CD14-positive monocyte (primary cell): ENCODE measurements around the gene PLA2G6. TPM values are rescaled to one million over a fixed set of nuclear protein-coding genes. Genes with fewer than 3 reads are reported as not detected.

ENCODE experiments used
- DNase-seq, 3 donors: peaks; one replicate each; pipeline ENCODE4 v3.0.0-alpha.2; 2011 to 2022
- H2AFZ ChIP-seq: 2 replicates; pipeline ENCODE4 v1.6.0; 2012; ENCODE audit warnings: mild to moderate bottlenecking, low read depth, low read length, inconsistent platforms; ENCODE audit not compliant: insufficient read depth, poor library complexity, severe bottlenecking
- H3K27ac ChIP-seq, 2 donors: 1 replicate in 1 of 2; 2 replicates in 1 of 2; pipeline ENCODE4 v1.5.1; 2012 to 2013; ENCODE audit warnings: low read length in 2 of 2, control low read depth in 1 of 2, inconsistent platforms in 1 of 2, low read depth in 1 of 2, mild to moderate bottlenecking in 1 of 2
- H3K27me3 ChIP-seq, 2 donors: one replicate each; pipeline versions ENCODE4 v1.6.0 to v1.6.1; 2011 to 2013; ENCODE audit warnings: low read length in 2 of 2; ENCODE audit not compliant: control insufficient read depth in 2 of 2, insufficient read depth in 2 of 2
- H3K36me3 ChIP-seq, 2 donors: replicated peaks in 1 of 2; 1 replicate in 1 of 2; 2 replicates in 1 of 2; pipeline versions ENCODE4 v1.5.1 to v1.6.1; 2012 to 2013; ENCODE audit warnings: low read length in 2 of 2, control low read depth in 1 of 2, inconsistent platforms in 1 of 2, mild to moderate bottlenecking in 1 of 2; ENCODE audit not compliant: insufficient read depth in 2 of 2, control insufficient read depth in 1 of 2
- H3K4me1 ChIP-seq, 2 donors: 1 replicate in 1 of 2; 2 replicates in 1 of 2; pipeline versions ENCODE4 v1.5.1 to v1.6.1; 2012 to 2013; ENCODE audit warnings: low read length in 2 of 2, control low read depth in 1 of 2, inconsistent platforms in 1 of 2, mild to moderate bottlenecking in 1 of 2, moderate library complexity in 1 of 2; ENCODE audit not compliant: insufficient read depth in 2 of 2, control insufficient read depth in 1 of 2
- H3K4me2 ChIP-seq: replicated peaks from 2 replicates; pipeline ENCODE3; 2012; ENCODE audit warnings: low read length, moderate library complexity, mild to moderate bottlenecking; ENCODE audit not compliant: poor library complexity, severe bottlenecking; ENCODE audit errors: extremely low read depth
- H3K4me3 ChIP-seq, 3 experiments: fragments of 200-600 bp in 1 of 3; sonication (generic) in 1 of 3; replicated peaks in 1 of 3; 1 replicate in 2 of 3; 2 replicates in 1 of 3; pipeline ENCODE4 v1.5.1; 2011 to 2013; ENCODE audit warnings: low read length in 3 of 3, mild to moderate bottlenecking in 3 of 3, control low read depth in 2 of 3, low read depth in 2 of 3, inconsistent platforms in 1 of 3, moderate library complexity in 1 of 3
- H3K79me2 ChIP-seq: 2 replicates; pipeline ENCODE4 v1.6.0; 2012; ENCODE audit warnings: mild to moderate bottlenecking, control low read depth, inconsistent platforms, low read length, moderate library complexity; ENCODE audit not compliant: insufficient read depth
- H3K9ac ChIP-seq: 2 replicates; pipeline ENCODE4 v1.6.0; 2017; ENCODE audit warnings: low read length, mild to moderate bottlenecking; ENCODE audit not compliant: insufficient read depth, poor library complexity, severe bottlenecking
- H3K9me3 ChIP-seq, 2 donors: replicated peaks in 1 of 2; 1 replicate in 1 of 2; 2 replicates in 1 of 2; pipeline versions ENCODE4 v1.5.1 to v1.6.1; 2012 to 2013; ENCODE audit warnings: low read length in 2 of 2, control low read depth in 1 of 2; ENCODE audit not compliant: control insufficient read depth in 1 of 2, insufficient read depth in 1 of 2
- H4K20me1 ChIP-seq: 2 replicates; pipeline ENCODE4 v1.6.0; 2012; ENCODE audit warnings: mild to moderate bottlenecking, low read length, control low read depth, moderate library complexity; ENCODE audit not compliant: insufficient read depth
- H3K27ac Mint-ChIP-seq, 7 donors: one replicate each; pipeline ENCODE4 v1.8.0; 2020; ENCODE audit warnings: mild to moderate bottlenecking in 7 of 7, mixed read lengths in 7 of 7, moderate library complexity in 6 of 7, inconsistent platforms in 2 of 7
- H3K27me3 Mint-ChIP-seq, 3 donors: one replicate each; pipeline ENCODE4 v1.8.0; 2021 to 2022; ENCODE audit warnings: low read depth in 3 of 3, mild to moderate bottlenecking in 3 of 3, mixed read lengths in 3 of 3, moderate library complexity in 3 of 3, inconsistent platforms in 1 of 3
- H3K36me3 Mint-ChIP-seq, 2 donors: one replicate each; pipeline ENCODE4 v1.8.0; 2020; ENCODE audit warnings: mixed read lengths in 2 of 2, inconsistent platforms in 1 of 2, mild to moderate bottlenecking in 1 of 2
- H3K4me1 Mint-ChIP-seq: one replicate; pipeline ENCODE4 v1.8.0; 2020; ENCODE audit warnings: mild to moderate bottlenecking, mixed read lengths
- H3K4me3 Mint-ChIP-seq, 2 donors: one replicate each; pipeline ENCODE4 v1.8.0; 2020; ENCODE audit warnings: mild to moderate bottlenecking in 2 of 2, mixed read lengths in 2 of 2, moderate library complexity in 1 of 2
- H3K9me3 Mint-ChIP-seq, 7 donors: one replicate each; pipeline ENCODE4 v1.8.0; 2020 to 2022; ENCODE audit warnings: mixed read lengths in 7 of 7, mild to moderate bottlenecking in 6 of 7, moderate library complexity in 6 of 7, inconsistent platforms in 2 of 7
- WGBS: methylation state at CpG from one replicate; pipeline ENCODE4 v1.1.5; 2013; ENCODE audit warnings: missing lambda C conversion rate; ENCODE audit not compliant: insufficient coverage; 5-methylcytosine and 5-hydroxymethylcytosine counted together
- intact Hi-C, 2 donors: fragments of 100-400 bp; cut with micrococcal nuclease; formaldehyde crosslinking; loops; one replicate each; pipeline versions ENCODE4 v1.15.0 to v1.15.1; 2023
- polyA plus RNA-seq, 3 donors: library from polyadenylated mRNA; depleted of rRNA in 1 of 3; unstranded in 2 of 3; stranded (reverse) in 1 of 3; fragments of 300-500 nt in 2 of 3; fragments of >200 nt in 1 of 3; fragmentation: Illumina TruSeq in 2 of 3; gene quantifications; 1 replicate in 2 of 3; 2 replicates in 1 of 3; pipeline ENCODE4 v1.2.3, GENCODE V29; 2012 to 2021
- TF ChIP-seq, protein P1 (sequence below): fragments of 200-600 bp; IDR thresholded peaks from one replicate; pipeline ENCODE4 v1.8.0; 2022; ENCODE audit warnings: antibody characterized with exemption, mild to moderate bottlenecking

Gene PLA2G6
- polyA plus RNA-seq, 3 donors, result 0.43 to 8.3 (median 0.62) TPM

GRCh38 chr22:38124236-38124974 lies 57.2 kb downstream of the PLA2G6 start:
- TF ChIP-seq, protein P1, sequence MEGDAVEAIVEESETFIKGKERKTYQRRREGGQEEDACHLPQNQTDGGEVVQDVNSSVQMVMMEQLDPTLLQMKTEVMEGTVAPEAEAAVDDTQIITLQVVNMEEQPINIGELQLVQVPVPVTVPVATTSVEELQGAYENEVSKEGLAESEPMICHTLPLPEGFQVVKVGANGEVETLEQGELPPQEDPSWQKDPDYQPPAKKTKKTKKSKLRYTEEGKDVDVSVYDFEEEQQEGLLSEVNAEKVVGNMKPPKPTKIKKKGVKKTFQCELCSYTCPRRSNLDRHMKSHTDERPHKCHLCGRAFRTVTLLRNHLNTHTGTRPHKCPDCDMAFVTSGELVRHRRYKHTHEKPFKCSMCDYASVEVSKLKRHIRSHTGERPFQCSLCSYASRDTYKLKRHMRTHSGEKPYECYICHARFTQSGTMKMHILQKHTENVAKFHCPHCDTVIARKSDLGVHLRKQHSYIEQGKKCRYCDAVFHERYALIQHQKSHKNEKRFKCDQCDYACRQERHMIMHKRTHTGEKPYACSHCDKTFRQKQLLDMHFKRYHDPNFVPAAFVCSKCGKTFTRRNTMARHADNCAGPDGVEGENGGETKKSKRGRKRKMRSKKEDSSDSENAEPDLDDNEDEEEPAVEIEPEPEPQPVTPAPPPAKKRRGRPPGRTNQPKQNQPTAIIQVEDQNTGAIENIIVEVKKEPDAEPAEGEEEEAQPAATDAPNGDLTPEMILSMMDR, result no peak
- 91% methylated on average over 16 of the region's 21 CpGs for WGBS
- no peaks in the 10 kb centered on the region for H3K27me3 ChIP-seq
- H3K4me1 ChIP-seq, result no peaks in the 10 kb centered on the region
- intact Hi-C loops, result no loop called here
- Mint-ChIP-seq H3K9me3 (peaks cover 0 to 3% (median 0%) of the 10 kb centered on the region in 7 donors), H3K4me3 (no peak overlapping the region), H3K27ac (peak overlapping the region in 1 of 7 donors; percentile 50), H3K4me1 (no peaks in the 10 kb centered on the region), H3K27me3 (peaks cover 0 to 4% (median 0%) of the 10 kb centered on the region in 3 donors), H3K36me3 (peaks cover 3 to 7% of the 10 kb centered on the region in 2 donors)
- H3K36me3 ChIP-seq, result no peaks in the 10 kb centered on the region
- H3K79me2 ChIP-seq, result no peaks in the 10 kb centered on the region
- H3K9me3 ChIP-seq, result no peaks in the 10 kb centered on the region
- H2AFZ ChIP-seq, result no peak overlapping the region
- DNase-seq, result no peak
- no peak overlapping the region for H3K9ac ChIP-seq
- no peak overlapping the region for H3K27ac ChIP-seq
- no peak overlapping the region for H3K4me2 ChIP-seq
- no peaks in the 10 kb centered on the region for H4K20me1 ChIP-seq
- H3K4me3 ChIP-seq, result no peak overlapping the region

DNA sequence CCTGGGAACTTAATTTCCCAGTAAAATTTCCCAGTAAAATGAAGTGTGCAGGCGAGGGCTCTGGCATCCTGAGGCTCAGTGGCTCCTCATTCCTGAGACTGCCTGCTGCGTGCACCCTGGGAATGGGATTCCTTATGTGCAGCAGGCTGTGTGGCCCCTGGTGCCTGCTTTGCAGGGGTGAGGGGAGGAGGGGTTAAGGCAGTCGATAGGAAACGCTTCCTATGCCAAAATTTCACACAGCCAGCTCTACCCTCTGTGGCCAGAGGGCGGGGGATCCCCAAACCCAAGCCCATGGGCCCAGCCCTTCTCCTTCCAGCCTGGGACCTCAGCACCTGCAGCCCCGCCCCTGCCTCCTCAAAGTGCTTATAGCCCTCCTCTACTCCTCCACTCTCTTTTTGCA lies 59.0 kb downstream of the PLA2G6 start:
- Histone ChIP-seq H3K27me3 (no peaks in the 10 kb centered on the region), H3K9ac (no peak overlapping the region), H3K79me2 (no peaks in the 10 kb centered on the region), H3K36me3 (no peaks in the 10 kb centered on the region), H4K20me1 (no peaks in the 10 kb centered on the region), H3K4me1 (no peaks in the 10 kb centered on the region), H3K4me3 (no peak overlapping the region), H3K9me3 (no peaks in the 10 kb centered on the region), H3K27ac (no peak overlapping the region), H3K4me2 (no peak overlapping the region), H2AFZ (no peak overlapping the region)
- no peak for DNase-seq
- TF ChIP-seq, protein P1, result no peak
- Mint-ChIP-seq H3K9me3 (peaks cover 0 to 3% (median 0%) of the 10 kb centered on the region in 7 donors), H3K27me3 (peaks cover 0 to 2% (median 0%) of the 10 kb centered on the region in 3 donors), H3K4me3 (no peak overlapping the region), H3K4me1 (no peaks in the 10 kb centered on the region), H3K36me3 (peaks cover 3 to 4% of the 10 kb centered on the region in 2 donors), H3K27ac (no peak overlapping the region)
- intact Hi-C loops, result no loop called here
- WGBS, result 85% methylated on average over 4 of the region's 6 CpGs
